ENCODE results near the gene DIAPH1.

DIAPH1 gene

GRCh38 chr5:141496038-141496437 is 122.8 kb downstream of the DIAPH1 start:
- no peak for DNase-seq

DNA sequence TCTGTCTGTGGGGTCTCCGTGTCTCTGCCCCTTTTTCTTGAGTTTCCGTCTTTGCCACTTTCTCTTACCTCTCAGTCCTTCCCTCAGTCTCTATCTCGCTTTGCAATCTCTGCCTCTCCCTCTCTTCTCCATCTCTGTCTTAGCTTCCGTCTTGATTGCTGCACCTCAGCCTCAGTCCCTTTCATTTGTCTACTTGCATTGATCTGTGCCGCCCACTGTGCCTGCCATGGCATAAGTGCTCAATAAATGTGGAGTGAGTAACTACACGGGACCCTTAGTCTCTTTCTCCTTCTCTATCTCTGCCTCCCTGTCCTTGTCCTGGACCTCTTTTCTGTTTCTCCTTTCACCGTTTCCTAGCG is 123.4 kb downstream of the DIAPH1 start:
- DNase-seq: no peak

- DNase-seq: no peak
Measured at GRCh38 chr5:141494761-141495452, 123.9 kb downstream of the DIAPH1 start.

GRCh38 chr5:141493500-141494422 is 125.0 kb downstream of the DIAPH1 start:
- no peak for DNase-seq

- DNase-seq: no peak
Measured at GRCh38 chr5:141492168-141492885, 126.5 kb downstream of the DIAPH1 start.

DNA sequence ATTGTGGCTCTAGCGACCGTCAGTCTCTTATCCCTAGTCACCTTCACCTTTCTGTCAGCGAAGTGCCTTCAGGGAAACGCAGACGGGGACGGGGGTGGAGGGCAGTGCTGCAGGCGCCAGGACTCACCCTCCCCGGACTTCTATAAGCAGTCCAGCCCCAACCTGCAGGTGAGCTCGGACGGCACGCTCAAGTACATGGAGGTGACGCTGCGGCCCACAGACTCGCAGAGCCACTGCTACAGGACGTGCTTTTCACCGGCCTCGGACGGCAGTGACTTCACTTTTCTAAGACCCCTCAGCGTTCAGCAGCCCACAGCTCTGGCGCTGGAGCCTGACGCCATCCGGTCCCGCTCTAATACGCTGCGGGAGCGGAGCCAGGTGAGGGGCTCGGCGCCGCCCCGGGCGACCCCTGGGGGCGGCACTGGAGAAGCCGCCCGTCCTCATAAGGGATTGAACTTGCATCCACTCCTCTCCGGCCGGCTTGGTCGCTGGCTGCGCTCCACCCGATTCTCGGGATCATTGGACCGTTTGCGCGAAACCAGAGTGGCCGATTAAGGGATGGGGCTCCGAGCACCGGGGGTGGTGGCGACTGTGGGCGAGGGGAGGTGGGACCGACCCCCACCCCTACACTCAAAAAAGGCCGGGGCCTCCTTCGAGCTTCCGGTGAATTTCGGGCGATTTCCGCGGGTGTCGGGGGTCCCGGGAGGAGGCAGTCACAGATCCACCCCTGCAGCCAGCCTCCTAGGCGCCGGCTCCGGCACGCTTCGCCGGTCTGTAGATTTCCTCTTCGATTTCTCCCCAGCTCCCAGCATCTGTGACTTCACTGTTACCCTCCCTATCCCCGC is 127.3 kb downstream of the DIAPH1 start:
- no peak for DNase-seq

DNA sequence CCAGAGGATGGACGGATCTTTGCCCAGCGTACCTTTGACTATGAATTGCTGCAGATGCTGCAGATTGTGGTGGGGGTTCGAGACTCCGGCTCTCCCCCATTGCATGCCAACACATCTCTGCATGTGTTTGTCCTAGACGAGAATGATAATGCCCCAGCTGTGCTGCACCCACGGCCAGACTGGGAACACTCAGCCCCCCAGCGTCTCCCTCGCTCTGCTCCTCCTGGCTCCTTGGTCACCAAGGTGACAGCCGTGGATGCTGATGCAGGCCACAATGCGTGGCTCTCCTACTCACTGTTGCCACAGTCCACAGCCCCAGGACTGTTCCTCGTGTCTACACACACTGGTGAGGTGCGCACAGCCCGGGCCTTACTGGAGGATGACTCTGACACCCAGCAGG is 128.0 kb downstream of the DIAPH1 start:
- no peak for DNase-seq

GRCh38 chr5:141490271-141490670 is 128.5 kb downstream of the DIAPH1 start:
- DNase-seq: no peak

- DNase-seq: no peak
Measured at GRCh38 chr5:141489841-141490240, 129.0 kb downstream of the DIAPH1 start.

- no peak for DNase-seq
Measured at GRCh38 chr5:141488591-141489561, 129.9 kb downstream of the DIAPH1 start, which contains the start of gene PCDHGC5. Gene PCDHGC5, plus strand, starts transcription at chr5:141489081. Its CDS starts 160 bp downstream, at chr5:141489241.

- DNase-seq: no peak
Measured at GRCh38 chr5:141487131-141487530, 131.7 kb downstream of the DIAPH1 start.

- no peak for DNase-seq
Measured at GRCh38 chr5:141486091-141486490, 132.7 kb downstream of the DIAPH1 start.

DNA sequence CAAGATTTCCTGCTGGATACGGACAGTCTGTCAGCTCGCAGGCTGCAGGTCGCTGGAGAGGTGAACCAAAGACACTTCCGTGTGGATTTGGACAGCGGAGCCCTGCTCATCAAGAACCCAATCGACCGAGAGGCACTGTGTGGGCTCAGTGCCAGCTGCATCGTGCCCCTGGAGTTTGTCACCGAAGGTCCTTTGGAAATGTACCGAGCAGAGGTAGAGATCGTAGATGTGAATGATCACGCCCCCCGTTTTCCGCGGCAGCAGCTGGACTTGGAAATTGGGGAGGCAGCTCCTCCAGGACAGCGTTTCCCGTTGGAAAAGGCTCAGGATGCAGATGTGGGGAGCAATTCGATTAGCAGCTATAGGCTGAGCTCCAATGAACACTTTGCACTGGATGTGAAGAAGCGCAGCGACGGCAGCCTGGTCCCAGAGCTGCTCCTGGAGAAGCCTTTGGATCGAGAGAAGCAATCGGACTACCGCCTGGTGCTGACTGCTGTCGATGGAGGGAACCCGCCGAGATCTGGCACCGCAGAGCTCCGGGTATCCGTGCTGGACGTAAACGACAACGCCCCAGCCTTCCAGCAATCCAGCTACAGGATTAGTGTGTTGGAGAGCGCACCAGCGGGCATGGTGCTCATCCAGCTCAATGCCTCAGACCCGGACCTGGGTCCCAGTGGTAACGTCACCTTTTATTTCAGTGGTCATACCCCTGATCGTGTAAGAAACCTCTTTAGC is 133.3 kb downstream of the DIAPH1 start:
- DNase-seq: no peak

DNA sequence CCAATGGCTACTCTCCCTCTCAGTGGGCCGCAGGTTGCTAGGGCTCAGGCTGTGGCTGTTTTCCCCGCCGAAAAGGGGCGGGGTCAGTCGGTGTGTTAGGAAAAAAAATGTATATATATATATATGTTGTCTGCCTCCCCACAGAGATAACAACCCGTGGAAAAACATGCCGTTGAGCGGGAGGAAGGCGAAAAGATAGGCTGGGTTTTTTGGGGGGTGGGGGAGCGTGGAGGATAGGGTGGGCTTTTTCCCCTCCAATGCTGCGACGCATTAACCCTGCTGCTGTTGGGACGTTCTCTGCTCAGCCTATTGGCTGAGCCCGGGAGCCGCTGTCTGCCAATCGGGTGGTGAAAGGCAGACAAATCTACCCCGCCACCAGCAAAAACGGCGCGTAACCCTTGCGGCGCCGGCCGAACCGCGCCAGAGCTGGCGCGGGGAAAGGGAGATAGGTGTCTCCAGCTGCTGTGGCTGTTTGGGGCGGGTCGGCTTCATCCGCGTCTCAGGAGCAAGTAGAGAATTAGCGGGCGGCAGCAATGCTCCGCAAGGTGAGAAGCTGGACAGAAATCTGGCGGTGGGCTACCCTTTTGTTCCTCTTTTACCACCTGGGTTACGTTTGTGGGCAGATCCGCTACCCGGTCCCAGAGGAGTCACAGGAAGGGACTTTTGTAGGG is 134.0 kb downstream of the DIAPH1 start, which contains the start of gene PCDHGC4:
TSS of gene PCDHGC4 (plus strand) at position 390 of the 671 bp plus-strand sequence. CDS start at position 534, 144 bp downstream.
- DNase-seq: no peak

- no peak for DNase-seq
Measured at GRCh38 chr5:141484310-141484640, 134.5 kb downstream of the DIAPH1 start.

GRCh38 chr5:141483902-141484301 is 134.9 kb downstream of the DIAPH1 start:
- no peak for DNase-seq

- DNase-seq: no peak
Measured at GRCh38 chr5:141479776-141480175, 139.0 kb downstream of the DIAPH1 start.

DNA sequence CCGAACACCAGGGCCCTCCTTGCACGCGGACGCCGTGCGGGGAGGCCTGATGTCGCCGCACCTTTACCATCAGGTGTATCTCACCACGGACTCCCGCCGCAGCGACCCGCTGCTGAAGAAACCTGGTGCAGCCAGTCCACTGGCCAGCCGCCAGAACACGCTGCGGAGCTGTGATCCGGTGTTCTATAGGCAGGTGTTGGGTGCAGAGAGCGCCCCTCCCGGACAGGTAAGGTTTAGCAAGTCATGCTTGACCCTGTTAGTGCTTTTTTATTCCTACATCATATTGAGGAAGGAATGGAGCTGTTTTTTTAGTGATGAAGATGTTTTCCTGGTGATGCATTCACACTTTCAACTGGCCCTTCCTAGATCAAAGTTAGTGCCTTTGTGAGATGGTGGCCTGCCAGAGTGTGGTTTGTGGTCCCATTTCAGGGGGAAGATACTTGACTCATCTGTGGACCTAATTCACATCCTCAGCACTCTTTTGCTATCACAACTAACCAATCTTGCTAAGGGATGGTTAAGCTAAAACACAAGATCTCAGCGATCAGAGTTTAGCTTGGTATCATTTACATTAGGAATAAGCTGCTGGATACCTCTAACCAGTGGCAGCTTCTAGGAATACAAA is 140.4 kb downstream of the DIAPH1 start:
- no peak for DNase-seq

DNA sequence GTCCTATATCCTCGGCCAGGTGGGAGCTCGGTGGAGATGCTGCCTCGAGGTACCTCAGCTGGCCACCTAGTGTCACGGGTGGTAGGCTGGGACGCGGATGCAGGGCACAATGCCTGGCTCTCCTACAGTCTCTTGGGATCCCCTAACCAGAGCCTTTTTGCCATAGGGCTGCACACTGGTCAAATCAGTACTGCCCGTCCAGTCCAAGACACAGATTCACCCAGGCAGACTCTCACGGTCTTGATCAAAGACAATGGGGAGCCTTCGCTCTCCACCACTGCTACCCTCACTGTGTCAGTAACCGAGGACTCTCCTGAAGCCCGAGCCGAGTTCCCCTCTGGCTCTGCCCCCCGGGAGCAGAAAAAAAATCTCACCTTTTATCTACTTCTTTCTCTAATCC is 141.0 kb downstream of the DIAPH1 start:
- no peak for DNase-seq
